Effector memory CD8-positive, alpha-beta T cell (primary cell): ENCODE data around the gene RBM48.
A peak's percentile ranks its signal among the peaks of the same experiment; 100 is the strongest.

Experiments
- ATAC-seq: fragments of 150-1000 bp; cut with Tn5 transposase; replicated peaks from 2 replicates; pipeline ENCODE4 v1.10.0; 2021; ENCODE audit warnings: mild to moderate bottlenecking, moderate library complexity
- DNase-seq, 3 experiments: peaks; one replicate each; pipeline ENCODE4 v3.0.0; 2021
- H3K27ac Mint-ChIP-seq, 2 donors: one replicate each; pipeline ENCODE4 v1.8.0; 2022; ENCODE audit warnings: mild to moderate bottlenecking in 2 of 2, mixed read lengths in 2 of 2, moderate library complexity in 2 of 2
- H3K27me3 Mint-ChIP-seq, 2 donors: one replicate each; pipeline ENCODE4 v1.8.0; 2022; ENCODE audit warnings: mixed read lengths in 2 of 2
- H3K36me3 Mint-ChIP-seq: one replicate; pipeline ENCODE4 v1.8.0; 2022; ENCODE audit warnings: mild to moderate bottlenecking, moderate library complexity, mixed read lengths; ENCODE audit not compliant: insufficient read depth
- H3K4me1 Mint-ChIP-seq, 2 donors: one replicate each; pipeline ENCODE4 v1.8.0; 2022; ENCODE audit warnings: low read depth in 2 of 2, mixed read lengths in 2 of 2
- H3K4me3 Mint-ChIP-seq, 2 donors: one replicate each; pipeline ENCODE4 v1.8.0; 2022; ENCODE audit warnings: mild to moderate bottlenecking in 2 of 2, mixed read lengths in 2 of 2, moderate library complexity in 2 of 2
- H3K9me3 Mint-ChIP-seq, 2 donors: one replicate each; pipeline ENCODE4 v1.8.0; 2022; ENCODE audit warnings: mixed read lengths in 2 of 2

RBM48 gene

GRCh38 chr7:92557808-92558362 is 29.3 kb downstream of the RBM48 start:
- no peaks in the 10 kb centered on the region for H3K27me3 Mint-ChIP-seq
- H3K4me1 Mint-ChIP-seq: no peaks in the 10 kb centered on the region
- no peak overlapping the region for H3K4me3 Mint-ChIP-seq
- H3K9me3 Mint-ChIP-seq: no peaks in the 10 kb centered on the region
- peaks cover 41% of the 10 kb centered on the region for H3K36me3 Mint-ChIP-seq
- DNase-seq: no peak
- no peak for ATAC-seq
- H3K27ac Mint-ChIP-seq: peak overlapping the region; percentile 32 to 87

- Mint-ChIP-seq H3K36me3 (peaks cover 56% of the 10 kb centered on the region), H3K4me1 (peaks cover 0 to 4% of the 10 kb centered on the region in 2 donors), H3K27me3 (no peaks in the 10 kb centered on the region), H3K27ac (no peak overlapping the region), H3K4me3 (no peak overlapping the region), H3K9me3 (no peaks in the 10 kb centered on the region)
- no peak for DNase-seq
- ATAC-seq: no peak
Observed at GRCh38 chr7:92560602-92561001, 32.0 kb downstream of the RBM48 start.

GRCh38 chr7:92563345-92563744 is 34.8 kb downstream of the RBM48 start:
- no peak overlapping the region for H3K27ac Mint-ChIP-seq
- H3K36me3 Mint-ChIP-seq: peaks cover 70% of the 10 kb centered on the region

DNA sequence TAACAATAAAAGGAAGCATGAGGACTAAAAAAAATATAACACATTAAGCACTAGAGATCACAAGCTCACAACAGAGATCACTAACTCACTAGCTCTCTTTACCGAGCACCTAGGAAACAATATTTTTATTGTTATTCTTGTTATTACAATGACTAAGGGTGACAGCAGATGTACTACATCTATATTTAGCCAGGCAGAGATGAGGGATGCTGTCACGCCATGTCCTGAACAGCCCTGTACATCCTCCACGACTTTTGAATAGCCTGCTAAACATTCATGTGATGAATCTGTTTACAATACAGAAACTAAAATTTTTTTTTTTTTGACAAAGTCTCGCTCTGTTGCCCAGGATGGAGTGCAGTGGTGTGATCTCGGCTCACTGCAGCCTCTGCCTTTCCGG is 38.9 kb downstream of the RBM48 start:
- Mint-ChIP-seq H3K27ac (no peak overlapping the region), H3K9me3 (no peaks in the 10 kb centered on the region), H3K4me3 (no peak overlapping the region), H3K36me3 (peaks cover 69% of the 10 kb centered on the region), H3K27me3 (no peaks in the 10 kb centered on the region), H3K4me1 (peaks cover 3 to 4% of the 10 kb centered on the region in 2 donors)
- ATAC-seq: no peak
- DNase-seq: no peak

More at GRCh38 chr7:92563345-92563744, 34.8 kb downstream of the RBM48 start:
- no peak for DNase-seq
- Mint-ChIP-seq H3K27me3 (no peaks in the 10 kb centered on the region), H3K4me1 (peaks cover 0 to 4% of the 10 kb centered on the region in 2 donors), H3K4me3 (no peak overlapping the region), H3K9me3 (no peaks in the 10 kb centered on the region)
- ATAC-seq: no peak

DNA sequence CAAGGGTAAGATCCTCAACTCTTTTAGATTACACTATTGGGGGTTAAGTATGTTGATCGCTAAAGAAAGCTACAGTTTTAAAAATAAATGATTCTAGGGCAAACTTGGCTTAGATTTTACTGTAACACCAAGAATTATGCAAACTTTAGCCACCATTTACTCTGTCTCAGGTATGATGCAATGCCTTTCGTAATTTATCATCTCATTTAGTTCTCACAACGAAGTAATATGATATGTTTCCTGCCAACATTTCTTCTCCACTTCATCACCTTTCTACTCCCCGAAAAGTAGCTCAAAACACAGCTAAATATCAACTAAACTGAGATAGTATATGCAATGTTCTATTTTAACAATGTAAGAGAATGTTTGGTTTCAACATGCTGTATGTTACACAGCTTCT is 40.5 kb downstream of the RBM48 start:
- peaks cover 70% of the 10 kb centered on the region for H3K36me3 Mint-ChIP-seq
- no peak overlapping the region for H3K27ac Mint-ChIP-seq

GRCh38 chr7:92576296-92576695 is 47.7 kb downstream of the RBM48 start:
- Mint-ChIP-seq H3K4me1 (peaks cover 5 to 9% of the 10 kb centered on the region in 2 donors), H3K36me3 (peaks cover 74% of the 10 kb centered on the region), H3K27ac (no peak overlapping the region), H3K4me3 (no peak overlapping the region), H3K27me3 (no peaks in the 10 kb centered on the region), H3K9me3 (no peaks in the 10 kb centered on the region)
- no peak for DNase-seq
- ATAC-seq: no peak

More for the DNA sequence above, 40.5 kb downstream of the RBM48 start:
- peaks cover 4 to 5% of the 10 kb centered on the region in 2 donors for H3K4me1 Mint-ChIP-seq
- no peak for ATAC-seq
- H3K27me3 Mint-ChIP-seq: no peaks in the 10 kb centered on the region
- no peaks in the 10 kb centered on the region for H3K9me3 Mint-ChIP-seq
- no peak for DNase-seq
- H3K4me3 Mint-ChIP-seq: no peak overlapping the region

GRCh38 chr7:92582948-92583347 is 54.4 kb downstream of the RBM48 start:
- no peak for ATAC-seq
- H3K4me3 Mint-ChIP-seq: no peak overlapping the region
- DNase-seq: no peak
- H3K4me1 Mint-ChIP-seq: peaks cover 21 to 31% of the 10 kb centered on the region in 2 donors
- no peaks in the 10 kb centered on the region for H3K27me3 Mint-ChIP-seq
- H3K9me3 Mint-ChIP-seq: no peaks in the 10 kb centered on the region
- H3K36me3 Mint-ChIP-seq: peaks cover 35% of the 10 kb centered on the region
- H3K27ac Mint-ChIP-seq: no peak overlapping the region

- H3K4me3 Mint-ChIP-seq: peak overlapping the region in 1 of 2 donors; percentile 33
Observed at GRCh38 chr7:92584953-92585352, 56.4 kb downstream of the RBM48 start.

DNA sequence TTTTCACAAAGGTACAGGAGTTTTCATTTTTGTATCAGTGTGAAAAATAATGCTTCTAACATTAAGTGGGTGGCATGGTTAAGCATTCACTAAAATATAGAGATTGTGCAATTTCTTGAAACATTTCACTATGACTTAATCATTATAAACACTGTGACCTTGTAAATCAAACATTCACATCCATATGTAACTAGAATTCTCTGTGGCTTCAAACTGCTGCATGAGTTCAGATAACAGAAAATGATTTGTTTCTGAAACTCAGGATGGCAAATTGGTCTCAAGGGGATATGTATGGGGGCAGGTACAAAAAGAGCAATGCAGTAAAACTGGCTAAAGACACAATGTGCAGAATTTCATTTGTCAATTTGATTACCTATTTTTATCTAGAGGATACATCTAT is 57.8 kb downstream of the RBM48 start:
- Mint-ChIP-seq H3K27me3 (no peaks in the 10 kb centered on the region), H3K4me1 (peaks cover 36 to 45% of the 10 kb centered on the region in 2 donors), H3K9me3 (no peaks in the 10 kb centered on the region), H3K36me3 (peaks cover 27% of the 10 kb centered on the region), H3K27ac (peak overlapping the region in 1 of 2 donors; percentile 56), H3K4me3 (no peak overlapping the region)
- ATAC-seq (no peak), DNase-seq (no peak)

More at GRCh38 chr7:92584953-92585352, 56.4 kb downstream of the RBM48 start:
- no peak for DNase-seq
- peak; percentile 27 for ATAC-seq
- Mint-ChIP-seq H3K4me1 (peaks cover 36 to 49% of the 10 kb centered on the region in 2 donors), H3K27me3 (no peaks in the 10 kb centered on the region), H3K36me3 (peaks cover 29% of the 10 kb centered on the region), H3K9me3 (no peaks in the 10 kb centered on the region), H3K27ac (peak overlapping the region; percentile 63 to 84)

DNA sequence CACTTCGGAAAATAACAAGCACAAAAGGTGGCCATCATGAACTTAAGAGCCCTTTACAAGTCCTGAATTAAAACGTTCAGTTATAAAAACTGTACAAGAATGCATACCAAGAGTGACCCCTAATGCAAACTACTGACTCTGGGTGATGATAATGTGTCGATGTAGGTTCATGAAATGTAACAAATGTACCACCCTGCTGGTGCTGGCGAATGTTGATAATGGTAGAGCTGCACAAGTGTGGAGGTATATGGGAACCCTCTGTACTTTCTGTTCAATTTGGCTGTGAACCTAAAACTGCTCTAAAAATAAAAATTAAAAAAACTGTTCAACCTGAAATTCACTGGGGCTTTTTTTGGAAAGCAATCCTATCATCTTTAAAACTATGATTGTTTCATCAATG is 58.2 kb downstream of the RBM48 start:
- H3K4me3 Mint-ChIP-seq: peak overlapping the region in 1 of 2 donors; percentile 26
- no peak for DNase-seq
- peak overlapping the region in 1 of 2 donors; percentile 56 for H3K27ac Mint-ChIP-seq
- H3K36me3 Mint-ChIP-seq: peaks cover 27% of the 10 kb centered on the region
- no peak for ATAC-seq
- no peaks in the 10 kb centered on the region for H3K9me3 Mint-ChIP-seq
- H3K27me3 Mint-ChIP-seq: no peaks in the 10 kb centered on the region
- peaks cover 35 to 45% of the 10 kb centered on the region in 2 donors for H3K4me1 Mint-ChIP-seq
